Neuronal stem cell (in vitro differentiated cells): ENCODE measurements around the gene ERO1B.

Experiments
- DNase-seq: peaks from one replicate; pipeline ENCODE4 v3.0.0-alpha.2; 2013; ENCODE audit warnings: low spot score
- H2AFZ ChIP-seq: one replicate; pipeline ENCODE4 v1.6.1; 2013; ENCODE audit warnings: mild to moderate bottlenecking, low read length, inconsistent platforms
- H2AK5ac ChIP-seq: 2 replicates; pipeline ENCODE4 v1.6.1; 2013; ENCODE audit warnings: low read depth, mild to moderate bottlenecking, inconsistent platforms, low read length, moderate library complexity, mixed read lengths
- H2BK120ac ChIP-seq: 2 replicates; pipeline ENCODE4 v1.6.1; 2013; ENCODE audit warnings: low read depth, mild to moderate bottlenecking, inconsistent platforms, low read length, moderate library complexity, mixed read lengths
- H2BK12ac ChIP-seq: one replicate; pipeline ENCODE4 v1.6.1; 2013; ENCODE audit warnings: low read length, inconsistent platforms
- H2BK15ac ChIP-seq: 2 replicates; pipeline ENCODE4 v1.6.1; 2013; ENCODE audit warnings: mild to moderate bottlenecking, low read length, inconsistent platforms, mixed read lengths
- H2BK5ac ChIP-seq: one replicate; pipeline ENCODE4 v1.6.1; 2013; ENCODE audit warnings: inconsistent platforms, mild to moderate bottlenecking, low read length, moderate library complexity
- H3K14ac ChIP-seq: one replicate; pipeline ENCODE4 v1.6.1; 2013; ENCODE audit warnings: low read length, inconsistent platforms
- H3K18ac ChIP-seq: 2 replicates; pipeline ENCODE4 v1.6.1; 2013; ENCODE audit warnings: low read length, inconsistent platforms
- H3K23ac ChIP-seq: 2 replicates; pipeline ENCODE4 v1.6.1; 2013; ENCODE audit warnings: low read depth, mild to moderate bottlenecking, mixed read lengths, low read length, inconsistent platforms; ENCODE audit not compliant: poor library complexity
- H3K27ac ChIP-seq: replicated peaks from 3 replicates; pipeline ENCODE4 v1.5.1; 2013; ENCODE audit warnings: low read length, inconsistent platforms
- H3K27me3 ChIP-seq, 3 experiments: 2 replicates each; pipeline ENCODE4 v1.6.1; 2013; ENCODE audit warnings: low read length in 3 of 3, mild to moderate bottlenecking in 2 of 3, inconsistent platforms in 1 of 3, low read depth in 1 of 3, mixed read lengths in 1 of 3, moderate library complexity in 1 of 3; ENCODE audit not compliant: control insufficient read depth in 3 of 3, insufficient read depth in 3 of 3
- H3K36me3 ChIP-seq, 2 donors: replicated peaks in 1 of 2; 2 replicates each; pipeline ENCODE4 v1.6.1; 2013; ENCODE audit warnings: low read length in 2 of 2; ENCODE audit not compliant: control insufficient read depth in 2 of 2, insufficient read depth in 2 of 2
- H3K4ac ChIP-seq: 2 replicates; pipeline ENCODE4 v1.6.1; 2013; ENCODE audit warnings: inconsistent platforms, mild to moderate bottlenecking, low read length, moderate library complexity
- H3K4me1 ChIP-seq, 2 donors: 1 replicate in 1 of 2; 2 replicates in 1 of 2; pipeline ENCODE4 v1.6.1; 2013; ENCODE audit warnings: low read length in 2 of 2, low read depth in 1 of 2; ENCODE audit not compliant: control insufficient read depth in 2 of 2, insufficient read depth in 1 of 2
- H3K4me2 ChIP-seq: one replicate; pipeline ENCODE4 v1.6.1; 2013; ENCODE audit warnings: mild to moderate bottlenecking, low read length, inconsistent platforms; ENCODE audit not compliant: insufficient read depth, poor library complexity, severe bottlenecking
- H3K4me3 ChIP-seq, 2 donors: 2 replicates each; pipeline ENCODE4 v1.5.1; 2013; ENCODE audit warnings: low read length in 2 of 2, mild to moderate bottlenecking in 2 of 2, inconsistent platforms in 1 of 2, moderate library complexity in 1 of 2
- H3K79me1 ChIP-seq: one replicate; pipeline ENCODE4 v1.6.1; 2013; ENCODE audit warnings: low read depth, mild to moderate bottlenecking, inconsistent platforms, low read length, moderate library complexity
- H3K9ac ChIP-seq: one replicate; pipeline ENCODE4 v1.6.1; 2013; ENCODE audit warnings: mild to moderate bottlenecking, low read depth, low read length, inconsistent platforms; ENCODE audit not compliant: poor library complexity
- H3K9me3 ChIP-seq, 2 donors: replicated peaks in 1 of 2; 2 replicates each; pipeline versions ENCODE3 to v1.6.1; 2013; ENCODE audit warnings: low read length in 2 of 2, mild to moderate bottlenecking in 2 of 2, inconsistent platforms in 1 of 2, low read depth in 1 of 2, mixed read lengths in 1 of 2, moderate library complexity in 1 of 2; ENCODE audit not compliant: control insufficient read depth in 2 of 2, insufficient read depth in 1 of 2
- H4K8ac ChIP-seq: one replicate; pipeline ENCODE4 v1.6.1; 2013; ENCODE audit warnings: low read depth, mild to moderate bottlenecking, inconsistent platforms, low read length, moderate library complexity
- H4K91ac ChIP-seq: one replicate; pipeline ENCODE4 v1.6.1; 2013; ENCODE audit warnings: low read length, low read depth, mild to moderate bottlenecking, inconsistent platforms; ENCODE audit not compliant: poor library complexity
- WGBS, 2 donors: extraction: QIAGEN DNeasy Blood & Tissue Kit; methylation state at CpG; one replicate each; pipeline ENCODE4 v1.1.7; 2013; ENCODE audit warnings: missing lambda C conversion rate in 2 of 2, mixed read lengths in 1 of 2; ENCODE audit not compliant: insufficient read length in 2 of 2, insufficient replicate concordance in 1 of 2; ENCODE audit errors: extremely low coverage in 2 of 2; 5-methylcytosine and 5-hydroxymethylcytosine counted together

Gene ERO1B

GRCh38 chr1:236239092-236239585 lies 42.6 kb downstream of the ERO1B start:
- Histone ChIP-seq H4K91ac (no peak overlapping the region), H2AK5ac (no peak overlapping the region), H3K36me3 (no peaks in the 10 kb centered on the region), H3K4me2 (no peak overlapping the region), H3K79me1 (no peaks in the 10 kb centered on the region), H3K27ac (no peak overlapping the region), H3K9me3 (no peaks in the 10 kb centered on the region), H3K4ac (no peak overlapping the region), H3K18ac (no peak overlapping the region), H3K14ac (no peak overlapping the region), H3K4me1 (no peaks in the 10 kb centered on the region), H2BK15ac (no peak overlapping the region), H2BK120ac (no peak overlapping the region), H2BK5ac (no peak overlapping the region), H2AFZ (no peak overlapping the region), H2BK12ac (no peak overlapping the region), H3K23ac (no peak overlapping the region), H3K9ac (no peak overlapping the region), H3K27me3 (no peaks in the 10 kb centered on the region), H3K4me3 (no peak overlapping the region), H4K8ac (no peak overlapping the region)
- DNase-seq = no peak
- no CpG with 5 or more reads among the region's 1 CpG for WGBS, 2 donors

GRCh38 chr1:236235116-236235515 lies 46.6 kb downstream of the ERO1B start:
- Histone ChIP-seq H2AFZ (no peak overlapping the region), H3K4ac (no peak overlapping the region), H3K4me3 (no peak overlapping the region), H3K36me3 (no peaks in the 10 kb centered on the region), H3K79me1 (no peaks in the 10 kb centered on the region), H2BK120ac (no peak overlapping the region), H2AK5ac (no peak overlapping the region), H3K18ac (no peak overlapping the region), H3K14ac (no peak overlapping the region), H3K27ac (no peak overlapping the region), H4K91ac (no peak overlapping the region), H3K4me1 (no peaks in the 10 kb centered on the region), H3K23ac (no peak overlapping the region), H4K8ac (no peak overlapping the region), H3K27me3 (no peaks in the 10 kb centered on the region), H2BK15ac (no peak overlapping the region), H3K4me2 (no peak overlapping the region), H3K9me3 (no peaks in the 10 kb centered on the region), H3K9ac (no peak overlapping the region), H2BK5ac (no peak overlapping the region), H2BK12ac (no peak overlapping the region)
- WGBS, 2 donors = no CpG with 5 or more reads among the region's 3 CpGs
- DNase-seq = no peak

GRCh38 chr1:236228411-236228810 lies 53.3 kb downstream of the ERO1B start:
- Histone ChIP-seq H2AFZ (no peak overlapping the region), H3K4ac (no peak overlapping the region), H2BK120ac (no peak overlapping the region), H3K36me3 (no peaks in the 10 kb centered on the region), H3K27ac (no peak overlapping the region), H3K4me2 (no peak overlapping the region), H3K23ac (no peak overlapping the region), H3K27me3 (no peaks in the 10 kb centered on the region), H2AK5ac (no peak overlapping the region), H3K4me1 (no peaks in the 10 kb centered on the region), H3K9me3 (no peaks in the 10 kb centered on the region), H3K18ac (no peak overlapping the region), H2BK5ac (no peak overlapping the region), H3K14ac (no peak overlapping the region), H4K8ac (no peak overlapping the region), H4K91ac (no peak overlapping the region), H3K4me3 (no peak overlapping the region), H3K79me1 (no peaks in the 10 kb centered on the region), H2BK12ac (no peak overlapping the region), H3K9ac (no peak overlapping the region), H2BK15ac (no peak overlapping the region)
- DNase-seq = no peak
- no CpG with 5 or more reads among the region's 4 CpGs for whole genome bisulfite sequencing, 2 donors

GRCh38 chr1:236222632-236223031 lies 59.1 kb downstream of the ERO1B start:
- no peak overlapping the region for H3K23ac ChIP-seq
- no peaks in the 10 kb centered on the region for H3K79me1 ChIP-seq

More at GRCh38 chr1:236222632-236223031, 59.1 kb downstream of the ERO1B start:
- no peak overlapping the region for H3K4ac ChIP-seq
- no peak overlapping the region for H3K14ac ChIP-seq
- no peak overlapping the region for H4K8ac ChIP-seq
- H2AFZ ChIP-seq = no peak overlapping the region
- H3K4me1 ChIP-seq = no peaks in the 10 kb centered on the region
- no peak overlapping the region for H2BK12ac ChIP-seq
- DNase-seq = no peak
- no peak overlapping the region for H3K27ac ChIP-seq
- no peak overlapping the region for H3K18ac ChIP-seq
- H2AK5ac ChIP-seq = no peak overlapping the region
- no peak overlapping the region for H3K4me3 ChIP-seq
- WGBS, 2 donors = no CpG with 5 or more reads among the region's 1 CpG
- no peak overlapping the region for H3K9ac ChIP-seq
- no peaks in the 10 kb centered on the region for H3K9me3 ChIP-seq
- peaks cover 0 to 2% of the 10 kb centered on the region in 2 donors for H3K36me3 ChIP-seq
- H3K4me2 ChIP-seq = no peak overlapping the region
- no peak overlapping the region for H2BK5ac ChIP-seq
- H2BK120ac ChIP-seq = no peak overlapping the region
- H2BK15ac ChIP-seq = no peak overlapping the region
- no peaks in the 10 kb centered on the region for H3K27me3 ChIP-seq
- no peak overlapping the region for H4K91ac ChIP-seq
